Fibroblast of lung (primary cell): ENCODE results near the gene DPP10. TPM values are rescaled to one million over a fixed set of nuclear protein-coding genes. Genes with fewer than 3 reads are reported as not detected.

Experiments
- DNase-seq, 2 donors: peaks; one replicate each; pipeline versions ENCODE4 v3.0.0 to v3.0.0-alpha.2; 2010; ENCODE audit warnings: low read depth in 2 of 2
- H2AFZ ChIP-seq: 2 replicates; pipeline ENCODE4 v1.5.1; 2012; ENCODE audit warnings: low read length, control low read depth, inconsistent platforms
- H3K27ac ChIP-seq: 2 replicates; pipeline ENCODE4 v1.5.1; 2011; ENCODE audit warnings: low read length, control low read depth; ENCODE audit not compliant: insufficient read depth
- H3K27me3 ChIP-seq: 2 replicates; pipeline ENCODE4 v1.5.1; 2011; ENCODE audit warnings: mild to moderate bottlenecking, low read length; ENCODE audit not compliant: control insufficient read depth, insufficient read depth
- H3K36me3 ChIP-seq: 2 replicates; pipeline ENCODE4 v1.5.1; 2011; ENCODE audit warnings: low read length; ENCODE audit not compliant: control insufficient read depth, insufficient read depth
- H3K4me1 ChIP-seq: 2 replicates; pipeline ENCODE4 v1.5.1; 2011; ENCODE audit warnings: low read length; ENCODE audit not compliant: control insufficient read depth, insufficient read depth; ENCODE audit errors: extremely low read depth
- H3K4me2 ChIP-seq: 2 replicates; pipeline ENCODE4 v1.5.1; 2011; ENCODE audit warnings: low read length, control low read depth; ENCODE audit not compliant: insufficient read depth; ENCODE audit errors: extremely low read depth
- H3K4me3 ChIP-seq, 4 experiments: fragments of 200-600 bp in 1 of 4; sonication (generic) in 1 of 4; replicated peaks in 1 of 4; 2 replicates each; pipeline ENCODE4 v1.5.1; 2011 to 2016; ENCODE audit warnings: low read length in 4 of 4, low read depth in 3 of 4, mild to moderate bottlenecking in 3 of 4, control low read depth in 2 of 4, inconsistent platforms in 1 of 4, mixed read lengths in 1 of 4; ENCODE audit not compliant: insufficient read depth in 1 of 4; ENCODE audit errors: control extremely low read depth in 1 of 4
- H3K79me2 ChIP-seq: 2 replicates; pipeline ENCODE4 v1.5.1; 2012; ENCODE audit warnings: mild to moderate bottlenecking, low read length, inconsistent platforms; ENCODE audit not compliant: control insufficient read depth, insufficient read depth
- H3K9ac ChIP-seq: 2 replicates; pipeline ENCODE4 v1.5.1; 2011; ENCODE audit warnings: mild to moderate bottlenecking, low read length, control low read depth; ENCODE audit not compliant: insufficient read depth
- H3K9me3 ChIP-seq: 2 replicates; pipeline ENCODE4 v1.5.1; 2012; ENCODE audit warnings: low read depth, low read length; ENCODE audit not compliant: control insufficient read depth, insufficient read depth
- H4K20me1 ChIP-seq: 2 replicates; pipeline ENCODE4 v1.5.1; 2011; ENCODE audit warnings: low read length; ENCODE audit not compliant: control insufficient read depth, insufficient read depth; ENCODE audit errors: extremely low read depth
- EZH2 ChIP-seq: IDR thresholded peaks from 2 replicates; pipeline ENCODE4 v1.5.1; 2012; ENCODE audit warnings: low read length, control low read depth, mild to moderate bottlenecking; ENCODE audit errors: missing control alignments
- polyA plus RNA-seq, 2 donors: library from polyadenylated mRNA; depleted of rRNA in 1 of 2; stranded (reverse) in 1 of 2; unstranded in 1 of 2; fragments of >200 nt; gene quantifications; 2 replicates each; pipeline ENCODE4 v1.2.1, GENCODE V29; 2011 to 2012; ENCODE audit warnings: missing spikeins in 1 of 2
- total RNA-seq: library from RNA; depleted of rRNA; stranded (reverse); fragments of >200 nt; gene quantifications from 2 replicates; pipeline ENCODE4 v1.2.1, GENCODE V29; 2014
- TF ChIP-seq, protein P1 (sequence below), 2 donors: IDR thresholded peaks in 1 of 2; conservative IDR thresholded peaks in 1 of 2; 1 replicate in 1 of 2; 2 replicates in 1 of 2; pipeline ENCODE4 v1.5.1; 2011 to 2012; ENCODE audit warnings: low read length in 2 of 2, control low read depth in 1 of 2, inconsistent platforms in 1 of 2, low read depth in 1 of 2, mild to moderate bottlenecking in 1 of 2

The DPP10 gene
- total and polyA plus RNA-seq, 2 donors (not counting 1 experiment from before 2014, with no cell fraction given), result not detected

GRCh38 chr2:114446571-114446970 lies 4.1 kb downstream of the DPP10 start:
- Histone ChIP-seq H3K27me3 (no peaks in the 10 kb centered on the region), H3K9ac (no peak overlapping the region), H3K4me2 (no peak overlapping the region), H3K79me2 (no peaks in the 10 kb centered on the region), H3K9me3 (no peaks in the 10 kb centered on the region), H3K27ac (no peak overlapping the region), H3K4me1 (no peaks in the 10 kb centered on the region), H3K36me3 (no peaks in the 10 kb centered on the region), H2AFZ (no peak overlapping the region), H4K20me1 (no peaks in the 10 kb centered on the region), H3K4me3 (no peak overlapping the region)
- DNase-seq, result no peak
- TF ChIP-seq, protein P1, sequence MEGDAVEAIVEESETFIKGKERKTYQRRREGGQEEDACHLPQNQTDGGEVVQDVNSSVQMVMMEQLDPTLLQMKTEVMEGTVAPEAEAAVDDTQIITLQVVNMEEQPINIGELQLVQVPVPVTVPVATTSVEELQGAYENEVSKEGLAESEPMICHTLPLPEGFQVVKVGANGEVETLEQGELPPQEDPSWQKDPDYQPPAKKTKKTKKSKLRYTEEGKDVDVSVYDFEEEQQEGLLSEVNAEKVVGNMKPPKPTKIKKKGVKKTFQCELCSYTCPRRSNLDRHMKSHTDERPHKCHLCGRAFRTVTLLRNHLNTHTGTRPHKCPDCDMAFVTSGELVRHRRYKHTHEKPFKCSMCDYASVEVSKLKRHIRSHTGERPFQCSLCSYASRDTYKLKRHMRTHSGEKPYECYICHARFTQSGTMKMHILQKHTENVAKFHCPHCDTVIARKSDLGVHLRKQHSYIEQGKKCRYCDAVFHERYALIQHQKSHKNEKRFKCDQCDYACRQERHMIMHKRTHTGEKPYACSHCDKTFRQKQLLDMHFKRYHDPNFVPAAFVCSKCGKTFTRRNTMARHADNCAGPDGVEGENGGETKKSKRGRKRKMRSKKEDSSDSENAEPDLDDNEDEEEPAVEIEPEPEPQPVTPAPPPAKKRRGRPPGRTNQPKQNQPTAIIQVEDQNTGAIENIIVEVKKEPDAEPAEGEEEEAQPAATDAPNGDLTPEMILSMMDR (conservative IDR thresholded peaks at IDR 0.05 in 1 of 2, IDR thresholded peaks at IDR 0.05 in 1 of 2; ENCODE audit: low read depth in 1 of 2, low read length in 2 of 2), result no peak
- TF ChIP-seq EZH2, result no peak

DNA sequence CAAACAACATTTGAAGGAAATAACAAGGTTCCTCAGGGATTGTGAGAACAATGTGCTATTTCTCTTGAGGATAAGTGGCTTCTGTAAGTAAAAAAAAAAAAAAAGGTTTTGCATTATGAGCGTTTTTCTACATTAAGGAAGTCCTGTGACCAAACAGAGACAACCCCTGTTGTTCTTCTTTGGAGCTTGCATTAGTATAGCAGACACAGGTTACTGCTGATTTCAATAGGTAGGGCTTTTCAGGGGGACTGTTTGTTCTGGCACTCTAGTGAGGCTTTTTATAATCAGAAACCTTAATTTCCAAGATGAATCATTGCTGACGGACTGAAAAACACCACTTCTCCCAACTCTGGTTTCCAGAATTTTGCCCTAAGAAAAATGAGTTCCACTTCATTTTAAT lies 8.2 kb downstream of the DPP10 start:
- H3K9ac ChIP-seq, result no peak overlapping the region
- no peak overlapping the region for H3K4me2 ChIP-seq
- H3K36me3 ChIP-seq, result no peaks in the 10 kb centered on the region
- no peaks in the 10 kb centered on the region for H3K9me3 ChIP-seq
- no peaks in the 10 kb centered on the region for H3K79me2 ChIP-seq
- TF ChIP-seq EZH2, result no peak
- TF ChIP-seq, protein P1 (conservative IDR thresholded peaks at IDR 0.05 in 1 of 2, IDR thresholded peaks at IDR 0.05 in 1 of 2; ENCODE audit: low read depth in 1 of 2, low read length in 2 of 2), result no peak
- H3K4me3 ChIP-seq, result no peak overlapping the region
- H3K27me3 ChIP-seq, result no peaks in the 10 kb centered on the region
- no peaks in the 10 kb centered on the region for H3K4me1 ChIP-seq
- DNase-seq, result no peak
- H4K20me1 ChIP-seq, result no peaks in the 10 kb centered on the region
- H3K27ac ChIP-seq, result no peak overlapping the region
- no peak overlapping the region for H2AFZ ChIP-seq

GRCh38 chr2:114456566-114456965 lies 14.1 kb downstream of the DPP10 start:
- no peaks in the 10 kb centered on the region for H3K9me3 ChIP-seq
- no peak overlapping the region for H3K9ac ChIP-seq
- H3K4me1 ChIP-seq, result no peaks in the 10 kb centered on the region
- H3K27me3 ChIP-seq, result no peaks in the 10 kb centered on the region
- H3K4me2 ChIP-seq, result no peak overlapping the region
- no peak overlapping the region for H3K27ac ChIP-seq
- no peaks in the 10 kb centered on the region for H4K20me1 ChIP-seq
- no peak for DNase-seq
- H2AFZ ChIP-seq, result no peak overlapping the region
- H3K79me2 ChIP-seq, result no peaks in the 10 kb centered on the region
- H3K36me3 ChIP-seq, result no peaks in the 10 kb centered on the region
- TF ChIP-seq, protein P1 (conservative IDR thresholded peaks at IDR 0.05 in 1 of 2, IDR thresholded peaks at IDR 0.05 in 1 of 2; ENCODE audit: low read depth in 1 of 2, low read length in 2 of 2), result no peak
- no peak for TF ChIP-seq EZH2
- H3K4me3 ChIP-seq, result no peak overlapping the region
